ENCODE data around the gene MTG1.

Gene MTG1

GRCh38 chr10:133444342-133445267 lies 50.6 kb downstream of the MTG1 start:
- DNase-seq (ENCODE audit: insufficient read length, low spot score) (no peak), FAIRE-seq (no peak)

DNA sequence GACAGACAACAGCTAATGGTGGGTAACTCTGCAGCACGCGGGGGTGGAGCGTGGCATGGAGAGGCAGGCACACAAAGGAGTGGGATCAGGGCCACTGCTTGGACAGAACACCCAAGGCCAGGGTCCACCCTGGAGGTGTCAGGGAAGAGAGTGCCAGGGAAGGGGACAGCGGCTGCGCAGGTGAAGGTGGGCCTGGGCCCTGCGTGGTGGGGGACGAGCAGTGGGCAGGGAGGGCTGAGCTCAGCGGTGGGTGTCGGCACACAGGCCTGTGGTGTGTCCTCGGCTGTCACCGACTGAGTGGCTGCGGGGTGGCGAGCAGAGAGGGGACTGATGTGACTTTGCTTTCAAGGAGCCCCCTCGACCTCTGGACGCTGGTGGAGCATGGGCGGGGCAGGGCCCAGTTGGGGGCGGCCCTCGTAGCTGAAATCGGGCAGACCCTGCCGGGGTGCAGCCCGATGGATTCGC lies 51.3 kb downstream of the MTG1 start:
- DNase-seq (ENCODE audit: insufficient read length, low spot score) = peak; percentile 2
- FAIRE-seq = no peak

DNA sequence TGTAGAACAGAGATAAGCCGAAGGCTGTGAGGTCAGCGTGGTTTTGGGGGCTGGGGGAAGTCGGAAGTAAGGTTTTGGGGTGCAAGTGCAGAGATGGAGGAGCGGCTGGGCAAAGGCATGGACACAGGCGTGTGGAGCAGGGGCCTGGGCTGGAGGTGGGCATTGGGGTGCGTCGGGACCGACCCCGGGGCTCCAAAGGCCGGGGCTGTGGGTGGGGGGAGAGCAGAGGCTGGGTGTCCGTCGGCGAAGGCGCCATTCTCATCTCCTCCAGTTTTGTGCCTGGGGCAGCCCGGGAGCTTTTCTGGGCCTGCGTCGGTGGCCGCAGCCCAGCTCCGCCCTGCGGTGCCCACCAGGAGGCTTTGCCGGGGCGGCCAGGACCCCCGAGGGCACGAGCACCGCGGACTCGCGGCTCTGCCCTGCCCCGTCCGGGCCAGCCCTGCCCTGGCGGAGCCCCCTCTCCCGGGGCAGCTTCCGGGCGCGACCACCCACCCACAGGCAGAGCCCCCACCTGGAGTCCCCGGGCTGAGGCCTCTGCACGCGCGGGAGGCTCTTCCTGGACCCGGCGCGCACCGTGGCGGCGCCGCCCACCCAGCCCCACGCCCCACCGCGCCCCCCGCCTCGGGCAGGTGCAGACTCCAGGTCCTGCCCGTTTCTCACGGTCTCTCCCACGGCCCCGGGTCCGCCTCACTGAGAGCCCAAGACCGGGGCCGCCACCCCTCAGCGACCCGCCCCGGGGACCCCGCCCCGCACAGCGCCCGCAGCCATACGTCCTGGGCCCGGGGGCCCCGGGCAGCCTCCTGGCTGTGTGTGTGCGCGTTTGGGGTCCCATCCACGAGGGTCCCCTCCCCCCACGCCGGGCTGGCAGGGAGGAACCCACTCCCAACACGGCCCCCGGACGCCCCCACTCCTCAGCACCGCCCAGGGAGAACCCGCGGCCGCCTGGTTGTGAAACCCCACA lies 52.1 kb downstream of the MTG1 start:
- DNase-seq (ENCODE audit: insufficient read length, low spot score) (peak; percentile 4), FAIRE-seq (no peak)

DNA sequence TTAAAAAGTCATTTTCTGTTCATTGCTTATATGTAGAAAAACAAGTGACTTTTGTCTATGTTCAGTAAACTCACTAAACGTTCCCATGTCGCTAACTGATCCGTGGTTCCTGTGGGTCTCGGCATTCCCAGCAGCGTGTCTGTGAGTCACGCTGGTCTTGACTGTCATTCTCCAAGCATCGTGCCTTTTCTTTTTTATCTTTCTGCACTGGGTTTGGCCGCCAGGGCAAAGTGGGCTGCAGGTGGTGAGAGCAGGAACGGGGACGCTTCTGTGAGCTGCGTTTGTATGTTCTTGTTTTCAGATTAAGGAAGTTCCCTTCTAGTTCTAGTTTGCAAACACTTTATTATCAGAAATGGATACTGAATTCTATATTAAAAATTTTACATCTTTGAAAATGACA lies 53.0 kb downstream of the MTG1 start:
- FAIRE-seq = no peak
- peak; percentile 16 for DNase-seq (ENCODE audit: insufficient read length, low spot score)

DNA sequence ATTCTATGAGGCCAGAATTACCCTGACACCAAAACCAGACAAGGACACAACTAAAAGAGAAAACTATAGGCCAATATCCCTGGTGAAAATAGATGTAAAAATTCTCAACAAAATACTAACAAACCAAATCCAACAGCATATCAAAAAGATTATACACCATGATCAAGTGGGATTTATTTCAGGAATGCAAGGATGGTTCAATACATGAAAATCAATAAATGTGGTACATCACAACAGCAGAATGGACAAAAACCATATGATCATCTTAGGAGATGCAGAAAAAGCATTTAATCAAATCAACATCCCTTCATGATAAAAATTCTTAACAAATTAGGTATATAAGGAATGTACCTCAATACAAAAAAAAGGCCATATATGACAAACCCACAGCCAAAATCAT lies 54.2 kb downstream of the MTG1 start:
- FAIRE-seq (no peak), DNase-seq (ENCODE audit: insufficient read length, low spot score) (no peak)

- no peak for FAIRE-seq
Observed at GRCh38 chr10:133451346-133451745, 57.4 kb downstream of the MTG1 start.

GRCh38 chr10:133452453-133452852 lies 58.5 kb downstream of the MTG1 start:
- FAIRE-seq (no peak), DNase-seq (ENCODE audit: insufficient read length, low spot score) (no peak)

More at GRCh38 chr10:133451346-133451745, 57.4 kb downstream of the MTG1 start:
- DNase-seq (ENCODE audit: insufficient read length, low spot score) = no peak

DNA sequence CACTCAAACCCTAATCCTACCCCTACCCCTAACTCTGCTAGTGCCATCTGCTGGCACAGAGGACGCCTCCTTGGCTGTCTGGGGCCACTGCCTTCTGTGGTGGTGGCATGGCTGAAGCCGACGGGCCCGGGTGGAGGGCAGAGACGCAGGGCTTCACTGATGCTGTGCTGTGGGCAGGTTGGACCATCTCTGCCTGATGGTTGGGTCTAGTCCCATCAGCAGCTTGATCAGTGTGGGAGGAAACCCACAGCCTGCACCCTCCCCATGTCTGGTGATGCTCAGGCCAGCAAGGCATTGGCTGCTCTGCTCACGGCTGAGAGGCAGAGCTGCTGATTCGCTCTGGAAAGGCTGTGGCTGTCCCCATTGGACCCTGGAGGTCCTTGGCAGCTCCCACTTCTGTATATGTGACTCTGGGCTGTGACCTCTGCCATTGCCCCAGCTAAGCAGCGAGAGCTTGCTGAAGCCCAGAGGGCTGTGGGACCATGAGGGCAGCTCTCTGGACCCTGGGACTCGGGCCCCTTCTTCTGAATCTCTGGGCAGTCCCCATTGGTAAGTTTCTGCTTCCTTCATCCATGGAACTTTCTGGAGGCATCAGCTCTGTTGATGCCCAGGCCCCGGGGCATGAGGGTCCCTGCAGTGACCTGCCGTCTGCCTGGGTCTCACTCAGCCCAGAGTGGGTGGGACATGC lies 59.7 kb downstream of the MTG1 start, which contains the start of gene SCART1:
Gene SCART1 (plus strand): TSS at position 430 of the 688 bp plus-strand sequence. CDS start 53 bp downstream, at position 483.
- DNase-seq (ENCODE audit: insufficient read length, low spot score) = no peak

DNA sequence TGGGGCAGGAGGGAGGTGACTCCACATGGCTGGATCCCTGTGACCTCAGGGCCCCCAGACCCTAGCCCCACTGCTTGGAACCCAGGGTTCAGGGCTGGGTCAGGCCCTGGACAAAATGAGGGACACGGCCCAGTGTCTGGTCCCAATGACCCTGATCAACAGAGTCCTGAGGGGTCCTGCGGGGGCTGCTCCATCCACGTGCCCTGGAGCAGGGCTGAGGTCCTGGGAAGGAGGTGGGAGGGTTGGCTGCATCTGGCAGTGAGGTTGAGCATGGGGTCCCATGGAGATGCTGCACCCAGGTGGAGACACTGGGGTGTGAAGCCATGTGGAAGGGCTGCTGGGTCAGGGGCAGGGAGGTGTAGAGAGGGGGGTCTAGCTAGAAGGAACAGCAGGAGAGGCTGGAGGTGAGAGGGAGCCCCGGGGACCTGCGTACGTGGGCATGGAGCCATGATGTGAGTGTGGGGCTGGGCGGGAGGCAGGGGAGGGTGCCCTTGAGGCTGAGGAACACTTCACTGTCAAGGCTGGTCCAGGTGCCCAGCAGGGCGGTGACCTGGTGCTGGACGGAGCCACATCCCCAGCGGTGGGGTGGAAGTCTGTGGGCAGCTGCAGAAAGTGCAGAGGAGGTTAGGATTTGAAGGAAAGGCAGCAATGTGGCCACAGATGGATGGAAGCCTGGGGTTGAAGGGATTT lies 60.4 kb downstream of the MTG1 start:
- no peak for FAIRE-seq
- DNase-seq (ENCODE audit: insufficient read length, low spot score) = no peak

More for the DNA sequence above, 59.7 kb downstream of the MTG1 start, which contains the start of gene SCART1:
- FAIRE-seq = no peak

- FAIRE-seq (no peak), DNase-seq (ENCODE audit: insufficient read length, low spot score) (no peak)
Observed at GRCh38 chr10:133455196-133455595, 61.2 kb downstream of the MTG1 start.

DNA sequence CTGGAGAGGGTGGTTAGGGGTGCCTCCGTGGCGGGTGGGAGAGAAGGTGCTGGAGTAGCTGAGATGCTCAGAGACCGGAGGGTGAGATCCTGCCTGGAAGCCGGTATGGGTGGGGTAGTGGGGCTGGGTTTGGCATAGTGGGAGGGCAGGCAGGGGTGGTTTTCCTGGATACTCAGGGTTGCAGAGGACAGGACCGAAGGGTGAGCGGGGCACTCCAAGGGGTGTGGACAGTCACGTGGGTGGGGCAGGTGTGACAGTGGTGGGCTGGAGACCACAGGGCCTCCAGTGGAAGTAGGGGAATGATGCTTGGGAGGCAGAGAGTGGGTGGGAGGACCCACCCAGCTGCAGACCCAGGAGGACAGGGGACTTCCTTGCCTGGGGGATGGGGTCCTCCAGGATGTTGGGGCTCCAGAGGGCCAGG lies 61.7 kb downstream of the MTG1 start:
- FAIRE-seq = no peak
- DNase-seq (ENCODE audit: insufficient read length, low spot score) = no peak

GRCh38 chr10:133456041-133456951 lies 62.3 kb downstream of the MTG1 start:
- no peak for DNase-seq (ENCODE audit: insufficient read length, low spot score)
- FAIRE-seq = no peak

DNA sequence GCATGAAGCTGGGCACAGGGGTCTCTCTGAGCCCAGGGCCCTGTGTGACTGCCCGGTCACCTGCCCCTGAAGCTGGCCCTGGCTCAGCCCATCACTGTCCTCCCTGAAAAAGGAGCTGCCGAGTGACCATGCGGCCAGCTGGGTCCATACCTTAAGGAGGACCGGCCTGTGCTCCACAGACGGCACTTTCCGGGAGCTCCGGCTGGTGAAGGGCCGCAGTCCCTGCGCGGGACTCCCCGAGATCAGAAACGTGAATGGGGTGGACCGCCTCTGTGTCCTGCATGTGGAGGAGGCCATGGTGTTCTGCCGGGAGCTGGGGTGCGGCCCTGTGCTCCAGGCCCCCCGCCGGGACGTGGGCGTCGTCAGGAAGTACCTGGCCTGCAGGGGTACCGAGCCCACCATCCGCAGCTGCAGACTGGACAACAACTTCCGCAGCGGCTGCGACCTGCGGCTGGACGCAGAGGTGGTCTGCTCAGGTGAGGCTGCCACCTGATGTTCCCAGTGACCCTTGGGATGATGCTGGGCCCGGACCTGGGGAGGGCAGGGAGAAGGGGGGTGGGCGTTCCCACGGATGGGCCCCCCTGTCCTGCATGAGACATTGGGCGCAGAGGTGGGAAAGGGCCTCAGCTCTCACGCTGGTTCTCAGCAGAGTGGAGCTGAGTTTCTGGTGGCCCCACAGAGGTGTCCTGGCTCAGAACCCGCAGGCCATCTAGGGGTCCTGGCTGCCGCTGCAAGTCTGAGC lies 63.3 kb downstream of the MTG1 start:
- DNase-seq (ENCODE audit: insufficient read length, low spot score) (no peak), FAIRE-seq (no peak)

DNA sequence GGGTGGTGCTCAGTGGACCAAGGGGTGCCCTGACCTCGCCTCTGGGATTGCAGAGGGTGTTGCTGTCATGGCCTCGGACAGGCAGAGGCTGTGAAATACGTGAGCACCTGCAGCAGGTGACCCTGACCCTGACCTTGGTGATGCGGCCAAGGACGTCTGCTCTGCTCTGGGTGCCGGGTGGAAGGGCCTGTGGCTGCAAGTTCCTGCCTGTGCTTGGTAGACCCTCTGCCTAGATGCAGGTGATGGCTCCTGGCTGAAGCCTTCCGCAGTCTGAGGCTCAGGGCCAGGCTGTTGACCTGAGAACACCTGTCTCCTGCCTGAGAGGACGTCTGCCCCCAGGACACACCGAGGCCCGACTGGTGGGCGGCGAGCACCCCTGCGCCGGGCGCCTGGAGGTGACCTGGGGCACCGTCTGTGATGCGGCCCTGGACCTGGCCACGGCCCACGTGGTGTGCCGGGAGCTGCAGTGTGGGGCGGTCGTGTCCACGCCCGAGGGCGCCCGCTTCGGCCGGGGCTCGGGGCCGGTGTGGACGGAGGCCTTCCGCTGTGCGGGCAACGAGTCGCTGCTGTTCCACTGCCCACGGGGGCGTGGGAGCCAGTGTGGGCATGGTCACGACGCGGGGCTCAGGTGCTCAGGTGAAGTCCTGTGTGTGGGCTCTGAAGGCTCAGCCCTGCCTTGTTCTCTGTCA lies 64.2 kb downstream of the MTG1 start:
- FAIRE-seq = no peak
- no peak for DNase-seq (ENCODE audit: insufficient read length, low spot score)

GRCh38 chr10:133458710-133459453 lies 64.9 kb downstream of the MTG1 start:
- no peak for DNase-seq (ENCODE audit: insufficient read length, low spot score)
- FAIRE-seq = no peak

DNA sequence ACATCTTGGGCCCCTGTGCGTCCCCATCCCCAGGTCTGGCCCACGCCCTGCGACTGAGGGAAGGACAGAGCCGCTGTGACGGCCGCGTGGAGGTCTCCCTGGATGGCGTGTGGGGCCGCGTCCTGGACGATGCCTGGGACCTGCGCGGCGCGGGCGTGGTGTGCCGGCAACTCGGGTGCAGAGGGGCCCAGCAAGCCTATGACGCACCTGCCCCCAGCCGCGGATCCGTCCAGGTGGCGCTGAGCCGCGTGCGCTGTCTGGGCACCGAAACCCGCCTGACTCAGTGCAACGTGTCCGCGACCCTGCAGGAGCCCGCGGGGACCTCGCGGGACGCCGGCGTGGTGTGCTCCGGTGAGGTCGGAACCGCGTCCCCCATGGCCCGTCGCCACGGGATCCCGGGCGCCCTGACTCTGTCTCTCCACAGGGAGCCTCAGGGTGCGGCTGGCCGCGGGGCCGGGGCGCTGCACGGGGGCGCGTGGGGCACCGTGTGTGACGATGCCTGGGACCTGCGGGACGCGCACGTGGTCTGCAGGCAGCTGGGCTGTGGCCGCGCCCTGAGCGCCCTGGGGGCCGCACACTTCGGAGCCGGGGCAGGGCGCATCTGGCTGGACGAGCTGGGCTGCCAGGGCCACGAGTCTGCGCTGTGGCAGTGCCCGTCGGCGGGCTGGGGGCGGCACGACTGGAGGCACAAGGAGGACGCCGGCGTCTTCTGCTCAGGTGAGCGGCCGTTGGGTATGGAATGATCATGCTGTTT lies 65.7 kb downstream of the MTG1 start:
- FAIRE-seq = no peak
- DNase-seq (ENCODE audit: insufficient read length, low spot score) = no peak
